ENCODE results near the gene EVI5. TPM values are rescaled to one million over a fixed set of nuclear protein-coding genes. Genes with fewer than 3 reads are reported as not detected.
A peak's percentile ranks its signal among the peaks of the same experiment; 100 is the strongest.

Gene EVI5
- total RNA-seq, 1 donor from 2014 or later = 13.7 TPM

DNA sequence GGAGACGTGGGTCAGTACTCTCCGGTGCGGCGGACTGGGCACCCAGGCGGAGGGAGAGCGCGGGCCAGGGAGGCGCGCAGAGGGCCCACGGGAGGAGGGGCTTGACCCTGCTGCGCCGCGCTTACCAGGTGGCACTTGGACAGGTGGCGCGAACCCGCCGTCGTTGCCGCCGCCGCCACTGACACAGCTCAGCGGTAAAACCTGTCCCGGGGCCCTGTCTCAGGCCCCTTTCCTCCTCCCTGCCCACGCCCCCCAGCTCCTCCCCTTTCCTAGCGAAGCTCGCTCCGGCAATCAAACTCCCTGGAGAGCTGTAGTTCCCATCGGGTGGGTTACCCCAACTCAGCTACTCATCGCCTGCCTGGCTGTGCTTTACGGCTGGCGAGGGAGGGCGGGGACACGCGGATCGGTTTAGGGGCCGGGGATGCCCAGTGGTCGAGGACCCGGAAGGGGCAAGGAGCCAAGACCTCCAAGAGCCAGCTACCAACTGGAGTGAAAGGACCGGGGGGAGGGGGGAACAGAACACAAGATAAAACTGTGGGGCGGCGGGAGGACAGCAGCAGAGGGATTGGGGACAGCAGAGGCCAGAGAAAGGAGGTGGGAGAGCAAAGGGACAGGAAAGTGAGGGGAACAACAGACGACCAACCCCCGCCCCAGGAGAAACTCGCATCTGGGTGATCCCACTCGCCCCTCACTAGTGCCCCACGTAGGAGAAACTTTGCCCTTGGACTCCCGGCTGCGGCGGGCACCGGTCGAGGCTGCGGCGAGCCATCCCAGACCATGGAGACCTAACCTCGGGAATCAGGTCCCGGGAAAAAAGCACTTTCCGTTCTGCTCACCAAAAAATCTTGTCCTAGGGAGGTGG, 301.1 kb downstream of the EVI5 start:
- peaks cover 56% of the 10 kb centered on the region for H3K4me1 ChIP-seq
- Mint-ChIP-seq H3K4me1 (peaks cover 36% of the 10 kb centered on the region), H3K27ac (no peak overlapping the region), H3K9me3 (no peaks in the 10 kb centered on the region), H3K36me3 (peaks cover 1% of the 10 kb centered on the region), H3K27me3 (ENCODE audit: insufficient read depth, low read depth) (peaks cover 80% of the 10 kb centered on the region), H3K4me3 (peak overlapping the region; percentile 85)
- no peak overlapping the region for H3K9ac ChIP-seq
- peaks cover 49% of the 10 kb centered on the region for H4K20me1 ChIP-seq (ENCODE audit: low read depth)
- no peak overlapping the region for H2AFZ ChIP-seq (replicated peaks)
- H3K79me2 ChIP-seq (ENCODE audit: low read depth) = no peaks in the 10 kb centered on the region
- H3K4me3 ChIP-seq = peak overlapping the region; percentile 52
- peaks cover 100% of the 10 kb centered on the region for H3K27me3 ChIP-seq
- TF ChIP-seq, protein P1, sequence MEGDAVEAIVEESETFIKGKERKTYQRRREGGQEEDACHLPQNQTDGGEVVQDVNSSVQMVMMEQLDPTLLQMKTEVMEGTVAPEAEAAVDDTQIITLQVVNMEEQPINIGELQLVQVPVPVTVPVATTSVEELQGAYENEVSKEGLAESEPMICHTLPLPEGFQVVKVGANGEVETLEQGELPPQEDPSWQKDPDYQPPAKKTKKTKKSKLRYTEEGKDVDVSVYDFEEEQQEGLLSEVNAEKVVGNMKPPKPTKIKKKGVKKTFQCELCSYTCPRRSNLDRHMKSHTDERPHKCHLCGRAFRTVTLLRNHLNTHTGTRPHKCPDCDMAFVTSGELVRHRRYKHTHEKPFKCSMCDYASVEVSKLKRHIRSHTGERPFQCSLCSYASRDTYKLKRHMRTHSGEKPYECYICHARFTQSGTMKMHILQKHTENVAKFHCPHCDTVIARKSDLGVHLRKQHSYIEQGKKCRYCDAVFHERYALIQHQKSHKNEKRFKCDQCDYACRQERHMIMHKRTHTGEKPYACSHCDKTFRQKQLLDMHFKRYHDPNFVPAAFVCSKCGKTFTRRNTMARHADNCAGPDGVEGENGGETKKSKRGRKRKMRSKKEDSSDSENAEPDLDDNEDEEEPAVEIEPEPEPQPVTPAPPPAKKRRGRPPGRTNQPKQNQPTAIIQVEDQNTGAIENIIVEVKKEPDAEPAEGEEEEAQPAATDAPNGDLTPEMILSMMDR (IDR thresholded peaks at IDR 0.05) = no peak
- TF ChIP-seq EZH2 (IDR thresholded peaks at IDR 0.05) (peak; percentile 75), EZH2phosphoT487 (IDR thresholded peaks at IDR 0.05) (peak; percentile 80)
- H3K27ac ChIP-seq = no peak overlapping the region
- peak overlapping the region; percentile 94 for H3K4me2 ChIP-seq
- H3K9me3 ChIP-seq (ENCODE audit: low read depth) = no peaks in the 10 kb centered on the region
- peaks cover 25% of the 10 kb centered on the region for H3F3A ChIP-seq (ENCODE audit: low read depth)
- no peaks in the 10 kb centered on the region for H3K36me3 ChIP-seq
- peak; percentile 66 for DNase-seq (ENCODE audit: low spot score)

DNA sequence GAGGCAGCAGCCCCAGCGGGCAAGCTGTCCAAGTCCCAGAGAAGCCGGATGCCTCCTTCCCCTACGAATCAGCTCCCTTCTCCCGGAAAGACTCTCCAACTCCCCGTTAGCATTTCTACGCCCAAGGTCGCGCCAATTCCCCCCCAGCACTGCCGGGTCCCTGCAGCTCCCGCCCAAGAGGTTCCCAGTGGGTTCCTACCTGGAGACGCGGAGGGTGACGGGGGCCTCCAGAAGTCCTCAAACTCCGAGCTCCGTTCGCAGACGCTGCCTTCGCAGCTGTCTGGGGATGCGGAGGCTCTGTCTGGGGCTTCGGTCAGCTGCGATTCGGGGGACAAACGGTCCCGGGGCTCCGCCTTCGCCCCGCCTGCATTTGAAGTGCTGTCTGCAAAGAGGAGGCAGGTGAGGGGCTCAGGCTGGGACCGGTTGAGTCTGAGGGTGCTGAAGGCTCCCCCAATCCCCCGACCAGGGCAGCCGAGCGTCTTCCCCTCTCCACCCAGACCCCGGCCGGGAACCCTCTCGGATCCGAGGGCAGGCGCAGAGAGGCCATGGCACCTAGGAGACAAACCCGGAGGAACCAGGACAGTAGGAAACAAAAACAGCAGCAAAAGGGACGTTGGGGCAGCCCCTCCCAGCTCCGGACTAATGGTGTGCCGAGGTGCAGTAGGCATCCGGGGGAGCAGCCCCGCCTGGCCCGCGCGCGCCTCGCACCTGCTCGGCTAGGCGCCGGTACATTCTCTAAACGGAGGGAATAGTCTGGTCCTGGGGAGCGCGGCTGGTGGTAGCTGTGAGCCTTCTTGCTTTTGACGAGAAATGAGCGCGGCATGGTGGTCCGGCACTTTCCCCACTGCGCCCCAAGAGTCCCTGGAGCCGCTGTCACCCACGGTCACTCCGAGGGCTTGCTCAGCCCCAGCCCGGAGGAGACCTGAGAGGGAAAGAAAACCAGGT, 302.0 kb downstream of the EVI5 start:
- Histone ChIP-seq H3K9me3 (ENCODE audit: low read depth) (no peaks in the 10 kb centered on the region), H3K27ac (no peak overlapping the region), H3K36me3 (no peaks in the 10 kb centered on the region), H3K79me2 (ENCODE audit: low read depth) (no peaks in the 10 kb centered on the region), H2AFZ (replicated peaks) (peak overlapping the region; percentile 77), H3K4me1 (peaks cover 56% of the 10 kb centered on the region), H3K4me2 (peak overlapping the region; percentile 94), H3F3A (ENCODE audit: low read depth) (peaks cover 25% of the 10 kb centered on the region), H3K27me3 (peaks cover 100% of the 10 kb centered on the region), H3K4me3 (peak overlapping the region; percentile 52), H3K9ac (no peak overlapping the region), H4K20me1 (ENCODE audit: low read depth) (peaks cover 49% of the 10 kb centered on the region)
- H3K4me1 Mint-ChIP-seq = peaks cover 36% of the 10 kb centered on the region
- peaks cover 1% of the 10 kb centered on the region for H3K36me3 Mint-ChIP-seq
- H3K27me3 Mint-ChIP-seq (ENCODE audit: insufficient read depth, low read depth) = peaks cover 83% of the 10 kb centered on the region
- H3K27ac Mint-ChIP-seq = no peak overlapping the region
- peak overlapping the region; percentile 78 for H3K4me3 Mint-ChIP-seq
- peak; percentile 58 for DNase-seq (ENCODE audit: low spot score)
- TF ChIP-seq, protein P1 (IDR thresholded peaks at IDR 0.05) = no peak
- peak; percentile 91 for TF ChIP-seq EZH2phosphoT487 (IDR thresholded peaks at IDR 0.05)
- peak; percentile 70 for TF ChIP-seq EZH2 (IDR thresholded peaks at IDR 0.05)
- no peaks in the 10 kb centered on the region for H3K9me3 Mint-ChIP-seq

DNA sequence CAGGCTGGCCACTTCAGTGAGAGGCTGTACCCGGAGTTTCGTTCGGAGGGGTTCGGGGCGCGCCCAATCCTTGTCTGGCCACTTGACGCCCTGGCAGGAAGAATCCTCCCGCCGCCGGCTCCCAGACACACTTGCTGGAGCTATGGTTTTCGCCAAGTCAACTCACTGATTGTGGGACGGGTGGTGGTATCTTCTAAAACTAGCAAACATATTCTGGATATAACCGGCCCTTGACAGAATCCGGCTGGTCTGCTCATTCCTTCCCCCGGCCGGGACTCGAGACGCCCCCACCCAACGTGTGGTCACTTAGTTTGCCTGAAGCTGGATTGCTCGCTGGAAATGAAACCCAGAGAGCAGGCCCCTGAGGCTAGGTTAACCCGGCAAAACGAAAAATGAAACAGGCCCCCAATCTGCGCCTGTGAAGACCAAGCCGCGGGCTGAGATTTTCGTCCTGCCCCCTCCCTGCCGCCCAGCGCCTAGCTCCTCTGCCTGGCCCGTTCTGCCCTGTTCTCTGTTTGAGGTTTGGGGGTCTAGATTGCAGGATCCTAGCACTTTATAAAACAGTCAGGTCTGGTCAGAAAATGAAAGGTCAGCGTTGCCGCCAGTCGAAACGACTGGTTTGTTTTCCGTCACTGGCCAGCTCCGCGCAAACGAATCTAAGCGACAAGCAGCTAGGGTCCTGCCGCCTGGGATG, 302.8 kb downstream of the EVI5 start:
- Histone ChIP-seq H3K27ac (no peak overlapping the region), H3K36me3 (no peaks in the 10 kb centered on the region), H3K9ac (no peak overlapping the region), H3F3A (ENCODE audit: low read depth) (peaks cover 25% of the 10 kb centered on the region), H3K27me3 (peaks cover 100% of the 10 kb centered on the region), H4K20me1 (ENCODE audit: low read depth) (peaks cover 49% of the 10 kb centered on the region), H3K79me2 (ENCODE audit: low read depth) (no peaks in the 10 kb centered on the region), H3K4me2 (peak overlapping the region; percentile 94), H3K4me1 (peaks cover 56% of the 10 kb centered on the region), H3K4me3 (peak overlapping the region; percentile 52), H2AFZ (replicated peaks) (no peak overlapping the region), H3K9me3 (ENCODE audit: low read depth) (no peaks in the 10 kb centered on the region)
- Mint-ChIP-seq H3K9me3 (no peaks in the 10 kb centered on the region), H3K27ac (no peak overlapping the region), H3K36me3 (peaks cover 1% of the 10 kb centered on the region), H3K4me1 (peaks cover 36% of the 10 kb centered on the region), H3K4me3 (peak overlapping the region; percentile 78), H3K27me3 (ENCODE audit: insufficient read depth, low read depth) (peaks cover 80% of the 10 kb centered on the region)
- TF ChIP-seq EZH2 (IDR thresholded peaks at IDR 0.05) (no peak), EZH2phosphoT487 (IDR thresholded peaks at IDR 0.05) (no peak)
- TF ChIP-seq, protein P1 (IDR thresholded peaks at IDR 0.05) = no peak
- peak; percentile 59 for DNase-seq (ENCODE audit: low spot score)

All from neural progenitor cell (in vitro differentiated cells).